ENCODE data around the gene ANKRD40CL. TPM values are rescaled to one million over a fixed set of nuclear protein-coding genes. Genes with fewer than 3 reads are reported as not detected.

The ANKRD40CL gene
- polyA plus RNA-seq, 10 donors = 0.18 to 0.36 (median 0.25) TPM; not detected in 5

- peak; percentile 96 to 99 (median 96) for DNase-seq
Measured at GRCh38 chr17:50719144-50719923, 48.0 kb downstream of the ANKRD40CL start, which contains the start of gene LUC7L3. Gene LUC7L3 (plus strand): TSS chr17:50719603. CDS start chr17:50719733, 130 bp downstream.

GRCh38 chr17:50715471-50715870 lies 51.8 kb downstream of the ANKRD40CL start:
- DNase-seq = no peak

GRCh38 chr17:50712641-50713040 lies 54.7 kb downstream of the ANKRD40CL start:
- DNase-seq = no peak

Other genes starting within 250 kb of the ANKRD40CL start
- 1 to 10 TPM in 6 of 10 donors, under 1 TPM in 4; 0.81 to 3.5 (median 1.3) TPM for gene EPN3, start 234.8 kb downstream of the ANKRD40CL start, polyA plus RNA-seq (ENCODE audit: insufficient read length in 10 of 10)
- 10 to 100 TPM; 19.6 to 35.7 (median 27.1) TPM for gene SPATA20, start 220.3 kb downstream of the ANKRD40CL start, polyA plus RNA-seq (ENCODE audit: insufficient read length in 10 of 10)
- 10 to 100 TPM in 2 of 10 donors, 1 to 10 TPM in 8; 6.4 to 15.2 (median 7.7) TPM for gene CACNA1G, start 206.8 kb downstream of the ANKRD40CL start, polyA plus RNA-seq (ENCODE audit: insufficient read length in 10 of 10)
- 1 to 10 TPM in 1 of 10 donors, under 1 TPM in 9; 0.12 to 1.7 (median 0.67) TPM for gene ABCC3, start 132.6 kb downstream of the ANKRD40CL start, polyA plus RNA-seq (ENCODE audit: insufficient read length in 10 of 10)
- gene ANKRD40, start 59.6 kb downstream of the ANKRD40CL start, polyA plus RNA-seq (ENCODE audit: insufficient read length in 10 of 10) = 10 to 100 TPM; 32.0 to 49.2 (median 44.0) TPM
- 100 to 1,000 TPM; 189 to 453 (median 294) TPM for gene LUC7L3, start 47.9 kb downstream of the ANKRD40CL start, polyA plus RNA-seq (ENCODE audit: insufficient read length in 10 of 10)
- gene WFIKKN2, start 68.1 kb upstream of the ANKRD40CL start, polyA plus RNA-seq (ENCODE audit: insufficient read length in 10 of 10) = 1 to 10 TPM in 8 of 10 donors, under 1 TPM in 2; 0.70 to 2.8 (median 1.7) TPM
- gene TOB1, start 98.8 kb upstream of the ANKRD40CL start, polyA plus RNA-seq (ENCODE audit: insufficient read length in 10 of 10) = 10 to 100 TPM; 42.7 to 80.0 (median 64.0) TPM

All from muscle of back (tissue), 11 donors.